ENCODE data around the gene EPHB1.
"Not testable (repeated sequence)": the region's sequence is repeated elsewhere in the genome, so short reads cannot be mapped to it uniquely, and the experiment has no call there.

EPHB1 gene

DNA sequence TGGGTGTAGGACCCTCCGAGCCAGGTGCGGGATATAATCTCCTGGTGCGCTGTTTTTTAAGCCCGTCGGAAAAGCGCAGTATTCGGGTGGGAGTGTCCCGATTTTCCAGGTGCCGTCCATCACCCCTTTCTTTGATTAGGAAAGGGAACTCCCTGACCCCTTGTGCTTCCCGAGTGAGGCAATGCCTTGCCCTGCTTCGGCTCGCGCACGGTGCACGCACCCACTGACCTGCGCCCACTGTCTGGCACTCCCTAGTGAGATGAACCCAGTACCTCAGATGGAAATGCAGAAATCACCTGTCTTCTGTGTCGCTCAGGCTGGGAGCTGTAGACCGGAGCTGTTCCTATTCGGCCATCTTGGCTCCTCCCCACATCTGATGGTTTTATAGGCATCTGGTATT is 210.6 kb downstream of the EPHB1 start:
- DNase-seq (ENCODE audit: low spot score): not testable (repeated sequence)

- no peak for DNase-seq (ENCODE audit: low spot score)
Observed at GRCh38 chr3:135007607-135008006, 212.5 kb downstream of the EPHB1 start.

- no peak for DNase-seq (ENCODE audit: low spot score)
Observed at GRCh38 chr3:135008326-135008725, 213.3 kb downstream of the EPHB1 start.

- no peak for DNase-seq (ENCODE audit: low spot score)
Observed at GRCh38 chr3:135009014-135009413, 214.0 kb downstream of the EPHB1 start.

DNA sequence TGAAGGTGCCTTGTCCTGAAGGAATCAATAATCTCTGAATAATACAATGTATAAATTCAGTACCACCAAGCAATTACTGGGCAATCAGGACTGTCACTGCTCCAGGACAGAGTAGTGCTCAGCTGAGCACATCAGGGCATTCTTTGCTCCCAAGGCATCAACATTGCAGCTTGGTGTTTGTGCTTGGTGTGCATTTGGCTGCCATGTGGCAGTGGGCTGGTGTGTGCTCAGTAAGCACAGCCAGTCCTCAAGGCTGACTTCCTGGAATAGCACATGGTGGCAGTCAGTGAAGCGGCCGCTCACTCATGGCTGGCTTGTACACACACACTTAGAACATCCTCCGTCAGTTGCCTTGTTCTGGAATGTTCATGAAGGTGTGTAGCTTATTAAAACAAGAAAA is 217.0 kb downstream of the EPHB1 start:
- DNase-seq (ENCODE audit: low spot score): no peak

DNA sequence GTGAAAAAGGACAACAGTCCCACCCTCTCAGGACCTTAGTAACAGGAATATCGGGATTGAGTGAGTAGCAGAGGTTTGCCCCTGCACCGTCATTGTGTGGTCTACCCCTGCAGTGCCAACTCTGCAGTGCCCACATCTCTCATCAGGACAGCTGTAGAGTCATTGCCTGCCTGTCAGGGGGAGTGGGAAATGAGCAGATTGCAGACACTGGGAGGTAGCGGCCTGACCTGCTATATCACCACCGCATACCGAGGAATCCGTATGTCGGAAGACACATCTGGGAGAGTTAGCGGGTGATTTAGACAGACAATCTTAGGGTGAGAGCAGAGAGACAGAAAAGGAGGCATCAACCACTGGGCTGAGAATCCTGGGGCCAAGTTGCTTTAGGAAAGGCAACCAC is 218.1 kb downstream of the EPHB1 start:
- DNase-seq (ENCODE audit: low spot score): no peak

DNA sequence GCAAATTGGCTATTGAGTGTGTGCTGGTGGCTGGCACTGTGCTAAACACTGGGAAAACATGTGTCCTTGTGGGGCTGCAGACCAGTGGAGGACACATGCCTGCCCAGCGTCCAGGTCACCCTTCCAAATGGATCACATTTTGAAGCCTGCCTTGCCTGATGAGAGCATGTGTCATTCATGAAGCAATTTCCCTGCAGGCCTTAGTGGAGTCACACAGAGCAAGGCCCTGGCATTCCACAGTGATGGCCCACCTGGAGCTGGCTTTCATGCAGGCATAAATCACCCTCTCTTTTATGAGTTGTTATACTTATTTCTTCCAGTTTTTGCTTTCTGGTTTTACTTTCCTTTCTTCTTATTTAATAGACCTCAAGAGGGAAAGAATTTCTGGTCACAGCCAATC is 219.5 kb downstream of the EPHB1 start:
- no peak for DNase-seq (ENCODE audit: low spot score)

- no peak for DNase-seq (ENCODE audit: low spot score)
Observed at GRCh38 chr3:135017003-135017893, 222.2 kb downstream of the EPHB1 start.

- no peak for DNase-seq (ENCODE audit: low spot score)
Observed at GRCh38 chr3:135018149-135018923, 223.3 kb downstream of the EPHB1 start.

DNA sequence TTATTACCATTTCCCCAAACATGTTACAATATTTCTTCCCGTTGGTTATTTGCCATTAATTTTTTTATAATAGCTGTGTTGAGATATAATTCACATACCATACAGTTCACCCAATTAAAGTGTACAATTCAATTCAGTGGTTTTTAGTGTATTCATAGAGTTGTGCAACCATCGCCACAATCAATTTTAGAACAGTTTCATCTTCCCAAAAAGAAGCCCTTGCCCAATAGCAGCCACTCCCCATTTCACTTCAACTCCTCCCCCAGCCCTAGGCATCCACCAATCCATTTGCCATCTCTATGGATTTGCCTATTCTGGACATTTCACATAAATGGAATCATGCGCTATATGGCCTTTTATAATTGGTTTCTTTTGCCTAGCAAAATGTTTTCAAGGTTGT is 225.1 kb downstream of the EPHB1 start:
- DNase-seq (ENCODE audit: low spot score): no peak

DNA sequence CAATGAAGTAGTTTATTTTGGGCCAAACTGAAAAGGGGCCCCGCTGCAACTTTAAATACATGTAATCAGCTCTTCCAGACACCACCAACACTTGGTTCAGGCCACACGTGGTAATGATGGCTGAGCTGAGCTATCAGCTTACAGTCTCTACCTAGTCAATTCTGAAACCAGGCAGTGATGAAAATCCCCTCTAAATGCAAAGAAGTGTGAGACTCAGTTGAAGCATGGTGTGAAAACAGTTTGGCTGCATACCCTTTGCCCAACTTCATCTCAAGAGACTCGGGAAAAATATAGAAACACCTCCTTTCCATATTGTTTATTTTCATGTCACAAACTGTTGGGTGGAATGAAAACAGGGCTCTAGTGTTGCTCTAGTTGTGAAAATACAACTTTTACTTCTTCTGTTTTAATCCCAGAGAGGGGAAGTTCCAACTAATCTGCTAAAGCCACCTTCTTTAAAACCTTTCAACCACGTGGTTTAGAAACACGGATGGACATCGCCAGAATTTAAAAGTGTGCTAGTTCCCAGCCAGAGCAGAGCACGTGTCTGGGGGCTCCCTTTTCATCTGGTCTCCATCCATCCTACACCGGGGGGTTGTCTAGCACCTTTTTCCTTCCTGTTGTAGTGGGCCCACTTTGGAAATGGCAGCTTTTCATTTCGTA is 229.1 kb downstream of the EPHB1 start:
- no peak for DNase-seq (ENCODE audit: low spot score)

GRCh38 chr3:135030768-135031615 is 235.9 kb downstream of the EPHB1 start:
- not testable (repeated sequence) for DNase-seq (ENCODE audit: low spot score)

DNA sequence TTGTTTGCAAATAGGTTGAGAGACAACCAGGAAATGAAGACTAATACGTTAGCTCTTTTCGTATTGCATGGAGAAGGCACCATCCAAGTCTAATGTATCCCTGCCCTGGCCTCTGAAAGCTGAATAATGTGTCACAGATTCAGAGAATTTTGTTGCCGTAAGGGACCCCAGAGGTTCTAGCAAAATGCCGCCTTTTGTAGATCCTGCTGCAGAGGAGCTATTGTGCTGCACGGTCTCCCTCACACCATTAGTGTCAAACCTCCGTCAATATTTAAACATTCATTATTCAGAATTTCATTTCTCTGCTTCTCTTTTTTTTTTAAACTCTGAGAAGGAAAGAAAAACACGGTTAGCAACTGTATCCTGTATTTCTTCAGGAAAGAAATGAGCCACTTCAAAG is 238.7 kb downstream of the EPHB1 start:
- DNase-seq (ENCODE audit: low spot score): no peak

- DNase-seq (ENCODE audit: low spot score): no peak
Observed at GRCh38 chr3:135034291-135034768, 239.3 kb downstream of the EPHB1 start.

DNA sequence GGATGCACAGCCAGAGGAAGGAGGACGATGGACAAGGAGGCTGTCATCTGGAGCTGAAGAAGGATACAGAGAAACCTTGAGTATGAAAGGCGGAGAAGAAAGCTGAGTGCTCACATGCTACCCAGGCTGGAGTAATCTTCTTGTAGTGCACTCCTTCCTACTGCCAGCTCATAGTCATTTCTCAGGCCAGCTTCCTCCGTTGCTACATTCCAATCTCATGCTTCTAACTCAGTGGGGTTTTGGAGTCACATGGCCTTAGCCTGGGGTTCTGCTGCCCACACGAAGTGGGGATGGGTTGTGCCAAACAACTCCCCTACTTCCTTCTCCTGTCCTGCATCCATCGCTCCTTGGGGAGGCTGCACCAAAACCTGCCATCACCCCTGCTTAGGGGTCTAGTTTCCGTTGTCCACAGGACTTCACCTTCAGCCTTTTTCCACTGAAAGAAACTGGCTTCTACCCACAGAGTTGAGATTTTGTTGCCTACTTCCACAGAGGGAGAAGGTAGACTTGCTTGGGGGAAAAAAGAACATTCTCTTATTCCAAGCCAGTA is 239.9 kb downstream of the EPHB1 start:
- no peak for DNase-seq (ENCODE audit: low spot score)

GRCh38 chr3:135038186-135038585 is 243.1 kb downstream of the EPHB1 start:
- DNase-seq (ENCODE audit: low spot score): no peak

- DNase-seq (ENCODE audit: low spot score): not testable (repeated sequence)
Observed at GRCh38 chr3:135039536-135039935, 244.5 kb downstream of the EPHB1 start.

GRCh38 chr3:135040321-135041240 is 245.5 kb downstream of the EPHB1 start:
- DNase-seq (ENCODE audit: low spot score): no peak

GRCh38 chr3:135041601-135042000 is 246.5 kb downstream of the EPHB1 start:
- DNase-seq (ENCODE audit: low spot score): no peak

DNA sequence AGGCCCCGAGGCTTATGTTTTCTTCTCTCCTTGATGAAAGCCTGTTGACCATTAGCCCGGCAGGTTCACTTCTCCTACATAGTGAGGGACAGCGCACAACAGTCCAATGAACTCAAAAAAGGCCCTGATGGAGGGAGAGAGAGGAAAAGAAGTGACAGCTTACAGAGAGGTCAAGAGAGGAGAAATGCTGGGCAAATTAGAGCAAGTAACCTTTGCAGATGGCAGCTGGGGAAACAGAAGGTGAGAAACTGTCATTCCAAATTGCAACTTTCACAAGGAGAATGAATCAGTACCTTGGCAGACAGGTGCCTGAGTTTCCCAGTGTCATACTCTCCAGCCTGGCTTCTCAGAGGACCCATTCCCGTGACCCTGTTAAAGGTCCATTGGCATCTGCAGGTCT is 252.0 kb downstream of the EPHB1 start:
- no peak for DNase-seq (ENCODE audit: low spot score)
